ENCODE measurements around the gene UBL4A. TPM values are rescaled to one million over a fixed set of nuclear protein-coding genes. Genes with fewer than 3 reads are reported as not detected.

Gene UBL4A
- total and polyA plus RNA-seq, 9 of the 15 experiments (the other 6 are each of a cell fraction or from before 2014, with no cell fraction given): 15.2 to 140 (median 100) TPM

GRCh38 chrX:154443992-154444754, 42.2 kb downstream of the UBL4A start, which contains the start of gene FAM50A (continued):
- TF ChIP-seq MYC (IDR thresholded peaks at IDR 0.05; ENCODE audit: low read depth, low read length) (peak; percentile 44; the same call in 1 of the 2 replicates), MYC (CRISPR knock-in tag; IDR thresholded peaks at IDR 0.05; ENCODE audit: borderline replicate concordance, low read depth) (no peak), ZNF592 (IDR thresholded peaks at IDR 0.05) (peak; percentile 64), ZFX (CRISPR knock-in tag; IDR thresholded peaks at IDR 0.05) (peak; percentile 53), RBM17 (IDR thresholded peaks at IDR 0.05; ENCODE audit: borderline replicate concordance, low read depth, low read length) (no peak), ZBED1 (IDR thresholded peaks at IDR 0.05) (no peak), GMEB1 (CRISPR knock-in tag; IDR thresholded peaks at IDR 0.05) (peak; percentile 71; the same call in 1 of the 2 replicates), BHLHE40 (IDR thresholded peaks at IDR 0.05; ENCODE audit: low read length) (peak; percentile 43; the same call in 1 of the 2 replicates), RAD21 (CRISPR knock-in tag; conservative IDR thresholded peaks at IDR 0.05 in 1 of 2, IDR thresholded peaks at IDR 0.05 in 1 of 2) (no peak), GATAD2B (IDR thresholded peaks at IDR 0.05; ENCODE audit: borderline replicate concordance) (peak; percentile 85), SIN3A (IDR thresholded peaks at IDR 0.05; ENCODE audit: borderline replicate concordance in 2 of 2, control insufficient read depth in 1 of 2, low read depth in 2 of 2, low read length in 2 of 2) (peak in 1 of 2 experiments; percentile 75; a peak in 1 of 4 replicates), SRSF7 (optimal IDR thresholded peaks at IDR 0.05; ENCODE audit: low read depth, low read length) (no peak), KDM5B (IDR thresholded peaks at IDR 0.05; ENCODE audit: insufficient replicate concordance, low read depth, low read length) (peak; percentile 33), CTCFL (IDR thresholded peaks at IDR 0.05; ENCODE audit: borderline replicate concordance, insufficient read depth, low read depth, low read length, poor library complexity, severe bottlenecking) (peak; percentile 69), CREB1 (IDR thresholded peaks at IDR 0.05) (peak; percentile 61), CREB1 (CRISPR knock-in tag; IDR thresholded peaks at IDR 0.05) (no peak), L3MBTL2 (IDR thresholded peaks at IDR 0.05) (peak; percentile 62), TFAP4 (CRISPR knock-in tag; IDR thresholded peaks at IDR 0.05; ENCODE audit: borderline replicate concordance) (peak; percentile 86)
